ENCODE results near the gene AKAP13.

DNA sequence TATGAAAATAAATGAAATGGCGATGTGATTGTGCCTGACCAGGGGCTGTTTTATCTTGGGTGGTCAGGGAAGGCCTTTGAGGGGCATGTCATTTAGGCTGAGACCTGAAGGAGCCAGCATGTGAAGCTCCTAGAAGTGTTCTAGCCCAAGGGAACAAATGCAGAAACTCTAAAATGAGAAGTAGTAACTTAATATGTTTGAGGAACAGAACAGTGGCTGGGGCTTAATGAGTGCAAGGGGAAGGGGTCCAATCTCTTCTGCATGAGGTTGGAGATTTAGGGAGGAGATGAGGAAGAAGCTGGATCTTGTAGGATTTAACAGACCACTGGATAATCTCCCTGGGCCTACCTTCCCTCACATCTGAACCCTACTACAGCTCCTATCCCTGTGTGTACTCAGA is 110.5 kb downstream of the AKAP13 start:
- TF ChIP-seq, protein P1, sequence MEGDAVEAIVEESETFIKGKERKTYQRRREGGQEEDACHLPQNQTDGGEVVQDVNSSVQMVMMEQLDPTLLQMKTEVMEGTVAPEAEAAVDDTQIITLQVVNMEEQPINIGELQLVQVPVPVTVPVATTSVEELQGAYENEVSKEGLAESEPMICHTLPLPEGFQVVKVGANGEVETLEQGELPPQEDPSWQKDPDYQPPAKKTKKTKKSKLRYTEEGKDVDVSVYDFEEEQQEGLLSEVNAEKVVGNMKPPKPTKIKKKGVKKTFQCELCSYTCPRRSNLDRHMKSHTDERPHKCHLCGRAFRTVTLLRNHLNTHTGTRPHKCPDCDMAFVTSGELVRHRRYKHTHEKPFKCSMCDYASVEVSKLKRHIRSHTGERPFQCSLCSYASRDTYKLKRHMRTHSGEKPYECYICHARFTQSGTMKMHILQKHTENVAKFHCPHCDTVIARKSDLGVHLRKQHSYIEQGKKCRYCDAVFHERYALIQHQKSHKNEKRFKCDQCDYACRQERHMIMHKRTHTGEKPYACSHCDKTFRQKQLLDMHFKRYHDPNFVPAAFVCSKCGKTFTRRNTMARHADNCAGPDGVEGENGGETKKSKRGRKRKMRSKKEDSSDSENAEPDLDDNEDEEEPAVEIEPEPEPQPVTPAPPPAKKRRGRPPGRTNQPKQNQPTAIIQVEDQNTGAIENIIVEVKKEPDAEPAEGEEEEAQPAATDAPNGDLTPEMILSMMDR (conservative IDR thresholded peaks at IDR 0.05), result no peak
- TF ChIP-seq ZFX (IDR thresholded peaks at IDR 0.05), result no peak

Measured in C4-2B (cell line).